ENCODE measurements around the gene ROBO4.

Gene ROBO4

DNA sequence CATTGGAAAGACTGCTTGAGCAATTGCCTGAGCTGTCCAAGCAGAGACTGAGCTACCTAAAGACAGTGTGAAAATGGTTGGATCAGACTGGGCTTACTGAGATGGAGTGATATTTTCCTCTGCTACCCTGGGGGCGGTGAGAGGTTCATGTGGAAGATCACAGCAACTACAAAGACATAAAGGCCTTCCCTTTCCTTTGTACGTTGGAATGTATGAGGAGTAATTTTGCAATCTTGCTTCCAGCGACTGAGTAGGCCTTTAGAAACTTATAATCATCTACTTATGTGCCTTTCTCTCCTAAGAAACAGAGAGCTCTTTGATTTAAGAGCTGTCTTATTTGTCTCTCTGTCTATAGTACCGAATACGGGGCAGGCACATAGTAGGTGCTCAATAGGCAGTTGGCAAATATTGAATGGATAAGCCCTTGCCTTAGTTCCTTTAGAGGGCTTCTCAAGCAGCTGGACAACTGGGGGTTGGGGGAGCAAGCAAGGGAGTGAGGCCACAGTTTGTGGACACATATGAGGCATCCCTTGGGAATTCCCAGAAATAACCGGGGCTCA, 40.6 kb upstream of the ROBO4 start:
- Histone ChIP-seq H3K4me2 (ENCODE audit: low read depth, low read length) (no peak overlapping the region), H3K27ac (ENCODE audit: low read length) (no peak overlapping the region), H4K20me1 (ENCODE audit: insufficient read depth, low read length) (no peaks in the 10 kb centered on the region), H3K4me3 (ENCODE audit: low read length) (no peak overlapping the region), H3K27me3 (replicated peaks; ENCODE audit: insufficient read depth, low read length) (0 out of 2 replicates have a peak, but pooled peaks cover 4% of the 10 kb centered on the region), H2AFZ (ENCODE audit: low read length) (no peak overlapping the region), H3K9me3 (replicated peaks; ENCODE audit: insufficient read depth, low read length) (no peaks in the 10 kb centered on the region), H3K36me3 (replicated peaks; ENCODE audit: insufficient read depth, low read length) (no peaks in the 10 kb centered on the region), H3K9me2 (replicated peaks; ENCODE audit: insufficient read depth, low read length) (no peaks in the 10 kb centered on the region), H3K9ac (ENCODE audit: low read length) (no peak overlapping the region), H3K79me2 (ENCODE audit: low read length) (no peaks in the 10 kb centered on the region), H3F3A (ENCODE audit: insufficient read depth, low read length) (no peaks in the 10 kb centered on the region), H3K4me1 (ENCODE audit: low read length) (no peaks in the 10 kb centered on the region)
- no peak for DNase-seq
- no peak for TF ChIP-seq EZH2 (optimal IDR thresholded peaks at IDR 0.05; ENCODE audit: low read depth, low read length)

DNA sequence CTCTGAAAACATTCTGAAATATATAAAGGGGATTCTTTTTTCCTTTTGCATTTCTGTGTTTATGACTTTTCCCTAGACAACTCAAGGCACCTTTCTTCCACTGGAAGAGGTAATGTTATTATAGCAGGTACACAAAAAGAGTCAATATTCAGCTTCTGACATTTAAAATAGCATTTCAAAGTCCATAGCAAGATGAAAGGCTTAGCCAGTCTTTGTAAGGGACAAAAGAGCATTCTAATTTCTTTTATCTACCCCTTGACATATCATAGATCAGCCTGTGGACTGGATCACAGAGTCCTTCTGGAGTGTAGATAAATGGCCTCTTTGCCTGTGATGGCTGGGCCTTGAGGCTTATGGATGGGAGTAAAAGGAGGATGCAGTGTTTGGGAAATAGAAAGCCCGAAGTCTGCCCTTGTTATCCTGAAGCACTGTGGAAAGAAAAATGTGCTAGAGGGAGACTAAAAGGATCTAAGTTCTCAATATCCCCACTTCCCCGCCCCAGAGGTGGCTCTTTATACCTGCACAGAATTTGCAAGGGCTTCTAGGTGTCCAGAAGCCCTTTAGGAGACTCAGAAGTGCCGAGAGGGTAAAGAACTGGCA, 39.8 kb upstream of the ROBO4 start:
- Histone ChIP-seq H3K9ac (ENCODE audit: low read length) (no peak overlapping the region), H3K27ac (ENCODE audit: low read length) (no peak overlapping the region), H4K20me1 (ENCODE audit: insufficient read depth, low read length) (no peaks in the 10 kb centered on the region), H3K9me3 (replicated peaks; ENCODE audit: insufficient read depth, low read length) (no peaks in the 10 kb centered on the region), H3K4me2 (ENCODE audit: low read depth, low read length) (no peak overlapping the region), H3K79me2 (ENCODE audit: low read length) (no peaks in the 10 kb centered on the region), H3K36me3 (replicated peaks; ENCODE audit: insufficient read depth, low read length) (no peaks in the 10 kb centered on the region), H3K4me3 (ENCODE audit: low read length) (no peak overlapping the region), H3K4me1 (ENCODE audit: low read length) (no peaks in the 10 kb centered on the region), H3K9me2 (replicated peaks; ENCODE audit: insufficient read depth, low read length) (no peaks in the 10 kb centered on the region), H3K27me3 (replicated peaks; ENCODE audit: insufficient read depth, low read length) (0 out of 2 replicates have a peak, but pooled peaks cover 4% of the 10 kb centered on the region), H3F3A (ENCODE audit: insufficient read depth, low read length) (no peaks in the 10 kb centered on the region), H2AFZ (ENCODE audit: low read length) (no peak overlapping the region)
- TF ChIP-seq, protein P1, sequence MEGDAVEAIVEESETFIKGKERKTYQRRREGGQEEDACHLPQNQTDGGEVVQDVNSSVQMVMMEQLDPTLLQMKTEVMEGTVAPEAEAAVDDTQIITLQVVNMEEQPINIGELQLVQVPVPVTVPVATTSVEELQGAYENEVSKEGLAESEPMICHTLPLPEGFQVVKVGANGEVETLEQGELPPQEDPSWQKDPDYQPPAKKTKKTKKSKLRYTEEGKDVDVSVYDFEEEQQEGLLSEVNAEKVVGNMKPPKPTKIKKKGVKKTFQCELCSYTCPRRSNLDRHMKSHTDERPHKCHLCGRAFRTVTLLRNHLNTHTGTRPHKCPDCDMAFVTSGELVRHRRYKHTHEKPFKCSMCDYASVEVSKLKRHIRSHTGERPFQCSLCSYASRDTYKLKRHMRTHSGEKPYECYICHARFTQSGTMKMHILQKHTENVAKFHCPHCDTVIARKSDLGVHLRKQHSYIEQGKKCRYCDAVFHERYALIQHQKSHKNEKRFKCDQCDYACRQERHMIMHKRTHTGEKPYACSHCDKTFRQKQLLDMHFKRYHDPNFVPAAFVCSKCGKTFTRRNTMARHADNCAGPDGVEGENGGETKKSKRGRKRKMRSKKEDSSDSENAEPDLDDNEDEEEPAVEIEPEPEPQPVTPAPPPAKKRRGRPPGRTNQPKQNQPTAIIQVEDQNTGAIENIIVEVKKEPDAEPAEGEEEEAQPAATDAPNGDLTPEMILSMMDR (IDR thresholded peaks at IDR 0.05; ENCODE audit: low read length), result no peak
- no peak for TF ChIP-seq EZH2phosphoT487 (IDR thresholded peaks at IDR 0.05; ENCODE audit: low read length)
- no peak for TF ChIP-seq EZH2 (optimal IDR thresholded peaks at IDR 0.05; ENCODE audit: low read depth, low read length)
- no peak for DNase-seq

DNA sequence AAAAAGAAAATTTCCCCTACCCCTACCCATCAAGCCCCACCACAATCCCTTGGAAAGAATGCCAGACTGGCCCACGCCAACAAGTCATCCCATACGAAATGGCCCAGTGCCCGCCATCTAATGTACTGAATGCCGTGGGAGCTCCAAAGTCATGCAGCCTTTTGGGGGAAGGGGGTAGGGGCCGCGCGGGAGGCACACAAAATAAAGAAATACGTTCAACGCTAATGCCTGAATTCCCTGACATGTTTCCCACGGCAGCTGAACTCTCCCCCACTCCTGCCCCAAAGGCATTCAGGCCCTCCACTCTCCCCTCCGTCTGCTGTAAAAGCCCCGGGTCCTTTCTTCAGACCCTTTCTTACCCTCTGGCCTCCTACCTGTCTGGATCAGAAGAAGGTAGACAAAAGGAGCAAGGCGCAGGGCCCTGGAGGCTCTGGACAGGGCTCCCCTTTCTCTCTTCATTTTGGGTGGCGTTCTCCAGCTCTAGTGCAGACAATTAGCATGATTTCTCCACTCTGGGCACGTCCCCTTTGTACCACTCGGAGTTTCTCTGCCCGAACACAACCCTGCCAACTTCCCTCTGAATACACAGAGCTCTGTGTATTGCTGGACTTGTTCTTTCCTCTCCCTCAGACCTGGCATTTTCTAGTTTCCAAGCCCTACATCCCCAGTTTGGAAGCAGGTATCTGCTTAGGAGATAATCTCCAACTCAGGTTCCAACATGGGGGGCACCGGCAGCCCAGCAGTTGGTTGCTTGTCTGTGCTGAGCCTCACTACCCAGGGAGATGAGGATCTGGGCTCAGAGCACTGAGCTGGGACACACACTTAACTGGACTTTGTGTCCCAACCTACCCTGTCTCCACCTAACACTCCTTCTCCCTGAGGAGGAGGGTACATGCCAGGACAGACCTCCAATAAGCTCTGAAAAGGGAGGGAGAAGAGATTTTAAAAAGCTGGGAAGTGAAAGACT, 38.2 kb upstream of the ROBO4 start, which contains the start of gene HEPACAM:
TSS of gene HEPACAM (minus strand) at position 500 of the 967 bp plus-strand sequence. CDS start at position 459, 41 bp downstream.
- Histone ChIP-seq H2AFZ (ENCODE audit: low read length) (no peak within 1 kb of the TSS), H3F3A (ENCODE audit: insufficient read depth, low read length) (0 out of 2 replicates have a peak, but pooled peaks cover 4% of the 10 kb centered on the region), H3K4me1 (ENCODE audit: low read length) (0 out of 2 replicates have a peak, but pooled peaks cover 7% of the 10 kb centered on the region)

More for the DNA sequence above, 38.2 kb upstream of the ROBO4 start, which contains the start of gene HEPACAM:
- Histone ChIP-seq H3K4me2 (ENCODE audit: low read depth, low read length) (no peak within 1 kb of the TSS), H3K9me2 (replicated peaks; ENCODE audit: insufficient read depth, low read length) (no peaks in the 10 kb centered on the region), H3K36me3 (replicated peaks; ENCODE audit: insufficient read depth, low read length) (no peaks in the 10 kb centered on the region), H3K9ac (ENCODE audit: low read length) (no peak within 1 kb of the TSS), H4K20me1 (ENCODE audit: insufficient read depth, low read length) (no peaks in the 10 kb centered on the region), H3K27ac (ENCODE audit: low read length) (no peak within 1 kb of the TSS), H3K79me2 (ENCODE audit: low read length) (no peaks in the 10 kb centered on the region), H3K9me3 (replicated peaks; ENCODE audit: insufficient read depth, low read length) (no peaks in the 10 kb centered on the region), H3K27me3 (replicated peaks; ENCODE audit: insufficient read depth, low read length) (0 out of 2 replicates have a peak, but pooled peaks cover 4% of the 10 kb centered on the region), H3K4me3 (ENCODE audit: low read length) (no peak within 1 kb of the TSS)
- TF ChIP-seq EZH2phosphoT487 (IDR thresholded peaks at IDR 0.05; ENCODE audit: low read length) (no peak), EZH2 (optimal IDR thresholded peaks at IDR 0.05; ENCODE audit: low read depth, low read length) (no peak)
- TF ChIP-seq, protein P1 (IDR thresholded peaks at IDR 0.05; ENCODE audit: low read length), result no peak
- DNase-seq, result no peak
